Right ventricle myocardium superior (tissue), 1 donor: ENCODE data around the gene MTMR8. TPM values are rescaled to one million over a fixed set of nuclear protein-coding genes. Genes with fewer than 3 reads are reported as not detected.

Source experiments
- ATAC-seq: fragments of 200-7000 bp; cut with Tn5 transposase; one replicate; pipeline ENCODE4 v1.9.1; 2020; ENCODE audit warnings: mild to moderate bottlenecking; ENCODE audit not compliant: poor library complexity
- DNase-seq: peaks from one replicate; pipeline ENCODE4 v3.0.0-alpha.2; 2020
- intact Hi-C: fragments of 100-400 bp; cut with DNase I; formaldehyde crosslinking; loops from one replicate; pipeline ENCODE4 v1.11.2; 2022
- total RNA-seq: library from RNA; stranded (reverse); fragmentation: NEBNext Ultra II Directional; extraction: Animal tissue kit (Norgen Biotek cat#: 25700); gene quantifications from one replicate; pipeline ENCODE4 v1.2.1, GENCODE V29; 2021
- donor health status: DM: no; HTN: yes; CAD: no; lungs with severe emphysema.

The MTMR8 gene
- total RNA-seq, 1 donor from 2014 or later: 0.51 TPM

DNA sequence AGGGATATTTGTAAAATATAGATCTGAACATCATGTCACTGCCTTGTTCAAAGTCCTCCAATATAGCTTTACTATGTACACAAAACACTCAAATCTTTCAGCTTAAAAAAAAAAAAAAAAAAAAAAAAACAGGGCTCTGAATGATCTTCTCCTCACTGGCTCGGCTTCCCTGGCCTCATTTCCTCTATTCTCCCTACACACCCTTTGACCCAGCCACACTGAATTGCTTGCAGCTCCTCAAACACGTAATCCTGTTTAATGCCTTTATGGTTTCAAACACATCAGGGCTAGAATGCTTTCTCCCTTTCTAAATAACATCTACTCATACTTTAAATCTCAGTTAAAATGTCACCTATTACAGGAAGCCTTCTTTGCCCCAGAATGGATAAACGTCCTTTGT is 60.8 kb downstream of the MTMR8 start:
- no peak for ATAC-seq
- no peak for DNase-seq
- intact Hi-C loops: no loop called here

DNA sequence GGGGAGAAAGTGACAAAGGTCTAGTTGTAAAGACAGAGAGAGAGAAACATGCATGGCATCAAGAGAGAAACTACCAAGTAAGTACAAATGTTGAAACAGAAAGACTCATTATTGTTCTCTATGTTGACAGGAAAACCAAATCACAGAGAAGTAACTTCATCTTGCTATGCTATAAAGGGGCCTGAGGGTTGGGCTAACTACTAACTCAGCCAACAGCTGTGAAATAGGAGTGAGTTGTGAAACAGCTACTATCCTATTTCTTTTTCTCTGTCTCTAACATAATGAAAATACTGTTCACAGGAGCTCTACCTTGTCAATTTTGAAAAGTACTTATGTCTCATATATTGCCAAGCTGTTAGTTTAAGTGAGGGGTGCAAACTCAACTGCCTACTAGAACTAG is 65.0 kb downstream of the MTMR8 start:
- intact Hi-C loops: no loop called here
- ATAC-seq (no peak), DNase-seq (no peak)

DNA sequence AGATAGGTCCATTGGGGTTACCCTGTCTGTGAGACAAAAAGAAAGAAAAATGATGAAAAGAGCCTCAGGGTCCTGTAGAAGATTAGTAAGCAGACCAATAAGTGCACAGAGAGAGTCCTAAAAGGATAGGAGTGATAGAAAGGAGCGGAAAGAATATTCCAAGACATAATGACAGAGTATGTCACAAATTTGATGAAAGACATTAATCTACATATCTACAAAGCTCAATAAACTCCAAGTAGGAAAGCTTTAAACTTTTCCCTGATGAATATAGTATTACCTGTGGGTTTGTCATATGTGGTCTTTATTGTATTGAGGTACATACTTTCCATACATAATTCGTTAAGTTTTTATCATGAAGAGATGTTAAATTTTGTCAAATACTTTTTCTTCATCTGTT is 73.7 kb downstream of the MTMR8 start:
- intact Hi-C loops: no loop called here
- ATAC-seq (no peak), DNase-seq (no peak)

DNA sequence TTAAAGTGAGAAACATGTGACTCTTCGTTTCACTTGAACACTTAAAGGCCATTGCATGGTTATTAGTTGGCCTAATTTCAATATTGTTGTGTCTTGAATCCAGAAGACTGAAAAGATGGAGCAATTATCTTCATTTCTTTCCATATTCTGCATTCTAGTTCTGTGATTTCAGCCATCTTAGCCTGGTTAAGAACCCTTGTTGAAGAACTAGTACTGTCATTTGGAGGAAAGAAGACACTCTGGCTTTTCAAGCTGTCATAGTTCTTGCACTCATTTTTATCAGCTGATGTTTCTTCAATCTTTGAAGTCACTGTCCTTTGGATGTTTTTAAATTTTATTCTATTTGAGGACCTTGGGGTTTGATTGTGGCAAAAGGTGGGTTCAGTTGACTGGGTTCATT is 81.6 kb downstream of the MTMR8 start:
- ATAC-seq (no peak), DNase-seq (no peak)
- intact Hi-C loops: no loop called here

DNA sequence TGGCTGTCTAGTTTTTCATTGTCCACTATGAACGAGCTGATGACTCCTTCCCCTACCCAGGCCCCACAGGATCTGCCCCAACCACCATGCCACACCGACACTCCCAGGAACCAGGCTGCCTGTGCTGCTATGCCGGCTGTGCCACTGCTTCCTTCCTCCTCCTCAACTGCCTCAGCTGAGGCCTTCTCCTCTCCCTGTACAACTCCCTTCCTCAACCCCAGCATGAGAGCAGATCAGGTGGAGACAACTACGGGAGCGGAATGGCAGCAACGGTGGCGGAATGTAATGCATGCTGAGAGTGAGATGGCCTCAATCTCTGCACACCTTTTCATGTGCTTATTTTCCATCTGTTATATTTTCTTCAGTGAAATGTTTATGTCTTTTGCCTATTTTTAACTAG is 88.5 kb downstream of the MTMR8 start:
- no peak for DNase-seq
- no peak for ATAC-seq
- intact Hi-C loops: no loop called here

DNA sequence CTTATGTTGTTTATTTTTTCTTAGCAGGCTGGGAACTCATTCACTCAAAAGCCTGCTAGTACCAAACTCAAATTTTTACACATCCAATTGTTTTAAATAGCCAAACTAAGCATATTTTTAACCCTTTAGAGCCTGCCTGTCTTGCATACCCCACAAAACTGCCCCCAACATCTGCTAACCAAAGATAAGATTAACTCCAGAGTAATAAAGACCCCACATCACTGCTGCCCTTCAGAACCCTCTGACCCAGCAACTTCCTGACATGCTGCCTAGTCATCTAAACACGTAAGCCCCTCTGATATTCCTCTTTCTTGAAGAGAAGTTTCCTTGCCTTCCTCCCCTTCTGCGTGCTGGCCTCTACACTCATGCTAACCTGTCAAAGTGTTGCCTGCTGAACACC is 104.1 kb downstream of the MTMR8 start:
- intact Hi-C loops: no loop called here
- DNase-seq: no peak
- no peak for ATAC-seq

DNA sequence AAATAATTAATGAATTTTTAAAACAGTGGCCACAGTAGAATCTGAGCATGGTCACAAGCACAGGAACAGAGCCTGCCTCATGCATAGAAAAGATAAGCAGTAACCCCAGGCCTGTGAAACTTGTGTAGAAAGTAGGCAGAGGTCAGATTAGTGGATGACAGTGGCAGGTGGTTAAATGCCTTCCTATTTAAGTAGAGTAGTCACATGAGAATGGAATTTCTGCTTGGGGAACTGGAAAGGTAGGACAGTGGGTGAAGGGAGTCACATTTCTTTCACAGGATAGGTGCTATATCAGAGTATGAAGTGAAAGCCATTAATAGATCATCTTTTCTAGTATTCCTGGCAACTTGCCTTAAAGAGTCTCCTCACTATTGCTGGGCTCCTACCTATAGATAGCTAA is 130.0 kb downstream of the MTMR8 start:
- no peak for ATAC-seq
- intact Hi-C loops: no loop called here
- no peak for DNase-seq

DNA sequence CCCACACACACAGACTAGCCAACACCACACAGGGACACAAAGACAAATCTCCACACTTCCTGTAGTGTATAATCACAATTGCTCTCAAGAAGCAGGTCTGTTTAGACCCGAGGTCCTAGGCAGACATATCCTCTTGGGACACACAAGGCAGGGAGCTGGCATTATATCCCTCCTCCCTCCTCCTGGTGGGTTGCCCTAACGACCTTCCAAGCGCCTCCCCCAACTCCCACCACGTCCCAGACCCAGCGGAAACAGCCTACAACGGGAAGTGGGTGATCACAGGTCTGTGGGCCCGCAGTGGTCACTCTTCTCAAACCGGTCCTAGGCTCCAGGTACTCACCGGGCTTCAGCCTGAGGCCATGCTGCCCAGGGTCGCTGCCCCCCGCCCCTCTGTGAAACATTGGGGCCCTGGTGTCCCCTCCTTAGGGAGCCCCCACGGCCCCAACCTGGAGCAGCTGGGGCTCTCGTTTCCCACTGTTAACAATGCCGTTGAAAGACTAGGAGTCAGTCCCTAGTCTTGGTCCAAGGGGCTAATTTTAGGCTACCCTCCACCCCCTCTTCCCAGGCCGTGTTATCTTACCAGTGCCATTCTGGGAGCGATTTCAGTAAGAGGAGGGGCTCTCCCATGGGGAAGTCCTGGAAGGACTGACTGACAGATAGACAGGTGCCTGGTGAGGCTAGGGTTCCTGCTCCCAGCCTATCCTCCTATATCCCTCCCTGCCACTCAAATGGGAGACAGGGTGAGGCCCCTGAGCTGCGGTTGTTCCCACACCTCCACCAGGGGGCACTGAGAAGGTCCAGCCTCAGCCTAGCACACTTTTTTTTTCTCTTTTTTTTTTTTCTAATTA is 164.9 kb downstream of the MTMR8 start, which contains the start of gene ASB12:
Gene ASB12, minus strand, starts transcription at position 485 of the 848 bp plus-strand sequence. CDS start 4,957 bp downstream, outside the sequence.
- intact Hi-C loops: no loop called here
- no peak for DNase-seq
- peak; percentile 93 for ATAC-seq

DNA sequence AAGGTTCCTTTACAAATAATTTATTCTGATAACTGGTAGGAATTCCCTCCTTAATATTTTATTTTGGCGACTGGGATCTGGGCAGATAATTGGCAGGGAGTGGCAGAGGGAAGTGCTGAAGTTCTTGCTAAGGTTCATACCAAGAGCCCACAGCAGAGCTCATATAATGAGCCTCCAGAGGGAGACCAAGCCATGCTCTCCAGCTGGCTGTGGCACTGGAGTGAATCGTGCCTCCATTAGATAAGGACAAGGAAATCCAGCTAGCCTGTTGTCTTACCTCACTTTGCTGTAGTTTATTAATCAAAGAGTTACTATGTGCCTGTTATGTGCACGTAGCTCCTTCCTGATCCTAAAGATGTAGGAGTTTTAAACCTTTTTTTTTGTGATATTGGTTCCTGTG is 166.1 kb downstream of the MTMR8 start:
- intact Hi-C loops: no loop called here
- ATAC-seq: no peak

More for the DNA sequence above, 166.1 kb downstream of the MTMR8 start:
- DNase-seq: no peak

Other genes with a start within 250 kb of the MTMR8 start
- gene AMER1, start 189.7 kb downstream of the MTMR8 start, total RNA-seq: 4.4 TPM
- gene ASB12, start 164.8 kb downstream of the MTMR8 start, total RNA-seq: 2.7 TPM